GM18499 (cell line): ENCODE results near the gene POU2F3.
A peak's percentile ranks its signal among the peaks of the same experiment; 100 is the strongest.

Experiments
- ATAC-seq: cut with Tn5 transposase; IDR thresholded peaks from one replicate; pipeline ENCODE4 v1.9.1; 2021; ENCODE audit warnings: moderate number of reproducible peaks; ENCODE audit not compliant: insufficient read depth, unreplicated experiment

The POU2F3 gene

DNA sequence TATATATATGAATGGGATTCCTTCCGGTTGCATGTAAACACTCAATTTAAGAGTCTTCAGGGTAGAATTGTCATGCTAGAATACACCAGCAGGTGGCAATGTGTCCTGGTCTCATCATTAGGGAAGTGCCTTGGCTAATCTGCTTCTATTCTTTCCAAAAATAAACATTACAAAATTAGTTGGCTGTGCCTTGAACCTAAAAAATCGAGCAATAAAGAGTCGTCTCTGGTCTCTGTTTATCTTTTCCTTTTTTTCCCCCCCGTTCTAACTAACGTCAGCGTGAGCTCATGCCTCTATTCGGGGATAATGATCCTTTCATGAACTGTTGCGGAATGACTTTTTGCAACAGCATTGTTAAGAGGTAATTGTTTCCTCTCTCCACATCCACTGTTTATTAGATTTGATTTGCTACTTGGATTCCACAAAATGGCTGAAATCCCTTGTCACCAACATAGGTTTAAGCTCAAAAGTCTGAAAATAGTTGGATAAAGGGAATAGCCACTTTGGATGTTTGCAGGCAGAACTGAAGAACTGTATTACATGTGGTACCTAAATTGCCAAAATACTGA is 95.0 kb downstream of the POU2F3 start:
- ATAC-seq = no peak

DNA sequence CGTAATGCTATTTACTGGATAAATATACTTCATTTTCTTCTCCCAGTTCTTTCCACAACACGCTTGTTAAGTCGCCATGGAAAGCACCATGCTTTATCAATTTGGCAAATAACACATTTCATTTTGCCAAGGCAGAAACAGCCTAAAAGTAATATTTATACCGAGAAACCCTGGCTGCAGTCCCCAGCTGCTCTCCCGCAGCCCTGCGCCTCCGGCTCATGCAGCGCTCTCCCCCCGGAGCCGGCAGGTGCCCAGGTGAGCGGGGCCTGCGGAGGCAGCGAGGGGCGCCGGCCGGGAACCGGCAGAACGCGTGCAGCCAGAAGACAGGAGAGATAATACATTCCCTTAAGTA is 95.6 kb downstream of the POU2F3 start:
- ATAC-seq = no peak

DNA sequence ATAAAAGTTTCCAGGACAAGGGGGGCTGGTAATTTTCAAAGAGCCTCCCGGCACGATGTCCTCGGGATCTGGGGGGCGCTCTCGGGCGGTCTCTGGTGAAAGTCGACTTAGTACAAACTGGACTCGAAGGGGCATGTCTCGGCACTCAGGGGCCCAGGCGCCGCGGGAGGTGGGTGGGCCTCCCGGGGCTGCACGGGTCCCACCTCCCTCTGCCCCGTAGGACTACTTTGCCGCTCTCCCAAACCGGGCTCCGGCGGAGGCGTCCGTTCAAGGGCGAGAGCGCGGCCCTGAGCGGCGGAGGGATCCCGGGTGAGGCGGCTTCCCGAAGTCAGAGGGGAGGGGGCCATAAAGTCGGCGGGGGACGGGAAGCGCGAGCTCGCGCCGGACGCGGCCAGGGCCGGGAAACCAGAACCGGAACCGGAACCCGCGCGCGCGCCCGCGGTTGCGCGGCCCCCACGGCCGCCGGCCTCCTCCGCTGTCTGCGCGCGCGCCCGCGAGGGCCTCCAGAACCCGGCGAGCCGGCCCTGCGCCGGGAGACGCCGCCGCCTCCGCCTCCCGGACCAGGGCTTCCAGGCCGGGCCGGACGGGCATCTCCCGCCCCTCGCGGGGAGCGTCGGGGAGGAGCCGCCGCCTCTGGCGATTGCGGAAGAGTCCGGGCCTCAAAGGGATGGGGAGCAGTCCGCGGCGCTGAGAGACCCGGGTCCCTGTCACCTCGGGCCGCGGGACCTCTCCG is 96.1 kb downstream of the POU2F3 start, which contains the start of gene ARHGEF12:
Gene ARHGEF12, plus strand, starts transcription at position 506 of the 733 bp plus-strand sequence. CDS start 831 bp downstream, outside the sequence.
- ATAC-seq = no peak

DNA sequence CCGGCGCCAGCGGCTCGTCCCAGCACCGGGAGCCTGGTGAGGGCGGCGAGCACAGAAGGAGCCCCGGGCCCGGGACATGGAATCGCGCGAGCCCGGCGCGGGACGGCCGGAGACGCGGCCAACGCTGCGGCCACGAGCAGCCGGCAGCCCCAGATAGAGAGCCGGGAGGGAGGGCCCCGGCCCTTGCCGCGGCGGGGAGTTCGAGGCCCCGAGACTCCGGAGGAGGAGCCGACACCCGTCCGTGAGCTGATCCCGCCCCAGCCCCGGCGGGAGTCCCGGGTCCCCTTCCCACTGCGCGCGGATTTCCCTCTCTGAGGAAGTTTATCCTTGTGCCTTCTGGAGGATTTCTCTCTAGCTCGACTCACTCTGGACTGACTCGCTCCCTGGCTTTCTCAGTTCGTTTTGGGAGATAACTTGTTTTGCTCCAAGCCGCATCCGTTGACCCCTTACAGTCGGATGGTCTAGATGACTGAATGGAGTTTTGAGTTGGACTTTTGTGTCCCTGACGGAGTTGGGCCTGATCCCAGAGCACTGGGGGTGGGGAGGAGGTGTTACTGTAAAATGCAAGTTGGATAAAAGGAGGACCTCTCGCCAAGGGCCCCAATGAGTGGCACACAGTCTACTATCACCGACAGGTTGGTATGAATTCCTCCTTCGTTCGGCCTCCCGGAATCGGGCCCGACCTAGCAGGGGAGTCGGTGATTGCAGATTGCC is 96.9 kb downstream of the POU2F3 start:
- no peak for ATAC-seq

DNA sequence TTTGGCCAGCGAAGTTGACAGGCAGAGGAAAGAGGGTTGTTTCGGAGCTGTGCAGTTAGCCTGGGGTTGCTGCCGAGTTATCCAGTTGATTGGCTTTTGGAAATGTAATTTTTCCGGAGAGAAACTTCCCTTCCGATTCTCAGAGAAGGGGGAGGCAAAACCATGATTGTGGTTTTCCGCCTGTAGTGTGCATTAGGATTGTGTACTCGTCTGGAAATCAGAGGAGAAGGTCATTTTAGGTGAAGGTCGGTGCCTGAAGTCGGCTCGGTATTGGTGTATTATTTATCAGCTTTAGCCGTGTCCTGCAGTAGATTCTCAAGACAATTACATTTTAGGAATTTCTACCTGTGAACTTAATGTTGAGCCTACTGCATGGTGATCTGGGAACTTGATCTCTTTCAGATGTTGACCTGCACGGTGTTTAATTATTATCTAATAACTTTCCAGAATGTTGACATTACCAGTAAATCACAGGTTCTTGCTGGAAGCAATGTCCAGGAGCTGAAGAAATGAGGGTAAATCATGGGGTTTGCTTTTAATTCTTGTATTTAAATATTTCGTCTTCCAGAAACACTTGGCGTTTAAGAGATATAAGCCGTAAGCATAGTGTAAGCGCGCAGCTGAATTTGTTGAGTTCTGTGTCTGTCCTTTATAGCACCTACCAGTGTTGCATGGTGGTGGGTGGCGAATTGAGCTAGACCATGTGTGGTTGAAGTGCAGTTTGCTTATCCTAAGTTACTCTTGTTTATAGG is 97.6 kb downstream of the POU2F3 start:
- ATAC-seq = no peak

DNA sequence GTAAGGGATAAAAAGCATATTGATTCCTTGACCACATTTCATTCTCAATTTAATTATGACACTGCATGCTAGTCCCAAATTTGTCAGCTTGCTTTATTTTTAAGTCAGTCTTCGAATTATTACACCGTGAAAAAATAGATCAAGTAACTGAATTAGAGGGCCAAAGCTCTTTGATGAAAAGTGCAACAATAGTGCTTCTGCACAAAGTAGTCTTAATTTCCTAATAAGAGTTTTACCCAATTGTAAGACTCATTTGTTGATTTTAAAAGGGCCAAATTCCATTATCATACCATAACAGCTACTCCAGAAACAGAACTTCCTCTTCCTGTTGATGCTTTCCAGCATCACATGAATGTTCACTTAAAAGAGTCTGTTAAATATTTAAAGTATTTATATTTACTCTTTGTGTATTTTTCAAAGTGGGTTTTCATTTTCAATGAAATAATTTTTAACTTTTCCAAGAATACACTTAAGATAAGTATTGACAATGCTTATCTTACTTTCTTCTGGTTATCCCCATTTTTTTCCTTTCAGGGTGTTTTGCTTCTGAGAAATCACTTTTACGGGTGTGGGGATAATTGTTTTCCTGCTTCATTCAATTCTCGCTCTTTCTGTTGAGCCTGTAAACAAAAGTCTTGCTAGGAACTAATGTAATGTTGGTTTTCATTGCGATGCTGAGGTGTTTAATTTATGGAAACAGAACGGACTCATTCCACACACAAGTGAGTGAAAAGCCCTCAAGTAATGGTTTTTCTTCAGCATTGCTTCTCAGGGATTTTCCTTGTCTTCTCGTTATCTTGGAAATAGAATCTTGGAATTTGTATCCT is 98.4 kb downstream of the POU2F3 start:
- ATAC-seq = no peak

DNA sequence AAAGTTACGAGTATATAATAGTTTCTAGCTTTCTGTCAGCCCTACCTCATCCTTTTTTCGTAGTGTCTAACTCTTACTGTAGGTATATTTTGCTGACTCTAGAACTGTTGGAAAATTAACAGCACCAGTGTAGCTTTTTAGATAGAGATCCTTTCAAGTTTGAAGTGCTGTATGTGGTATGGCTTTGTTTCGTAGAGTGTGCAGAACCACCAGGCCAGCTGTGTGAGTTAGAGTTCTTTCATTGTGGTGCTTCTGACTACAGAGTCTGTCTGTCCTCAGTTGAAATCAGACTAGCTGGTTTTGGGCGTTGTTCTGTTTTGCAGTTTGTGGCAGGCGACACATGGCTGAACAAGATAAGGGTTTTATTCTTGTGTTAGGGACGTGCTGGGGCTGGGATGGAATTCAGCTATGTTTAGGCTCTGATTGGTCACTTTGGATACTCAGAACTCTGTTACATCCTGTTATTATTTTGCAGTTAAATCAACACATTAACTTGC is 99.5 kb downstream of the POU2F3 start:
- no peak for ATAC-seq

DNA sequence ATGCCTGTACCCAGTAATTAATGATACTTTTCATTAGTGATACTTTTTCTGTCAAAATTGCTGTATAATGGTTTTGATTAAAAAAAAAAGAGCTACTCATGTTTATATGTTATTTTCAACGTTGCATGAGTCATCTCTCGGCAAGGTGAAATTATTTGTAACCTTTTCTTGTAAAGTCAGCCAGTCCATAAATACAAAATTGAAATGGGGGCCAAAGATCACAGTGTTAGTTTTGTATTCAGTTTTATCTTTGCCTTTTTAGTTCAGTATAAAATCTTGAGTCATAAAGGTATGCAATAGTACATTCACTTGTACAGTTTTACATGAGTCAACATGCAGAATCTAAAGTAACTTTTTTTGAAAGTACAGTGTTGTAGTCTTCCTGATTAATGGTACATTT is 100.6 kb downstream of the POU2F3 start:
- no peak for ATAC-seq

DNA sequence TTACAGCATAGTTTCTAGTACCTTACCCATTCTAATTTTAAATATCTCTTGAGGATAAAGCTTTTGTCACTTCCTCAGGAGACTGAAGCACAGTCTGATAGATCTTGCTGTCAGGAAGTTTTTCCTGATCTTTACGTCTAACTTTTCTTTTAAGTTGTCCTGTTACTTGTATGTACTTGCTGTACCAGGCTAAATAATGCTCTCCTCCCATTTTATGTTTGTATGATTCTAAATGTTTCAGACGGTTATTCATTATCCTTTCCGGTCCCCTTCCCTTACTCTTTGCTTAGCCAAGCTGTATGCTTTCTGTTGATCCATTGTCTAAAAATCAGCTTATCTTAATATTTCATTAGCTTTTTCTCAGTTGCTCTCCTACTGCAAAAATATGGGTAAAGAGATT is 102.3 kb downstream of the POU2F3 start:
- ATAC-seq = no peak

DNA sequence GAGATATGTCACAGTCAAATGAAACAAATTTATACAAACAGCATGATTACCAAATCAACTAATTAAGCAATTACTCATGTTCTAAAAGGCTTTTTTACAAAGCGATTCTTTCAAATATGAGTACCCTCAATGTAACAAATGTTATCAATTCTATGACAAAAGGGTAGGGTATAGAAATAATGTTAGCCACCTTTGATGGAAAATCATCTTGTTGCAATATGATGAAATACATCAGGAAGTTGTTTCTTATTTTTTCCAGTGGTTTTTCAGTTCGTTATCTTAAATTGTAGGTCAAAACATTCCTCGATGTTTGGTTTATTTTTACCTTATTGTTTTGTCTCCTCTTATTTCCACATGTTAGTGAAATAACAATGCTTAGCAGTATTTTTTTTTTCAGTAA is 102.7 kb downstream of the POU2F3 start:
- ATAC-seq = no peak

DNA sequence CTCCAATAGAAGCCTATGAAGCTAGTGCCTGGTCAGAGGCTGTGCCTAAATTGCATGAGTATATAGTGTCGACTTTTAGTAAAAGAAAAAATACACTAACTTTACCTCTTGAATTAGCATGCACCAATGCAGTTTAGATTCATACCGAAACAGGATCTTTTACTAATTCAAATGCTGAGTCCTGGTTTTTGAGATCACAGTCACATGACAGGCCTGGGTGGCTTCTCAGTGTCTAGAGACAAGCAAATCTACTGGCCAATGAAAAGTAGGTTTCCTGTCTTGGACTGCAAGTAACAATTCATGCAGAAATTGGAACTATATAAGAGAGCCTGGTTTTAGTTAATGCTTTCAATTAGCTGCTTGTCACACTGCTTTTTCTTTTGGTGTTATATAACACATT is 103.5 kb downstream of the POU2F3 start:
- no peak for ATAC-seq

DNA sequence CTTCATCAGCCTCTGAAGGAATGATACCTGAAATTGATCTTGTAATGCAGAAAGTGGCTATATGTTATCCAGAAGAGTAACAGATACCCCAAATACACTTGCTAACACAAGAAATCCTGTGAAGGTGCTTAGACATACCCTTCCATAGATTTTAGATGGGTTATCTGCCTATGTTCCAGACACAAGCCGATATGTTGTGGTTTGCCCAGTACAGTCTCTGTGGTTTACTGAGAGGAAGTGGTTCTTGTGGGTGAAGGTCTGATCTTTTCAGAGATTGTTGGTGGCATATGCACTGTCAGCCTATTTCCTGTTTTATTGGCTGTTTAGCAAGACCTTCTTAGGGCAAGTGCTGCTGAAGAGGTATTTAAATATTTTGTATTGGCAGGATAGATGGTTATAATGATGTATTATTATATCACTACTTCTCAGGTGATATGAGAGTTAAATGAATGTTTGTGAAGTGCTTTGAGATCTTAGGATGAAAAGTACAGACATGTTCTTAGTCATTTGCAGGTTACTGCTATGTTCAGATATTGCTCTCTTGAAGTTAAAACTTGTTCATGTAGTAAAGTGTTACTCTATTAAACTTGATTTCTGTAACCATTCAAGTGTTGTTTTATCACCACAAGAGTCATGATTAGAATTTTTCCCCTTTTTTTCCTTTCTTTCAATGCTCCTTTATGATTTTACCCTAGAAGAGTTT is 104.5 kb downstream of the POU2F3 start:
- peak; percentile 67 for ATAC-seq

DNA sequence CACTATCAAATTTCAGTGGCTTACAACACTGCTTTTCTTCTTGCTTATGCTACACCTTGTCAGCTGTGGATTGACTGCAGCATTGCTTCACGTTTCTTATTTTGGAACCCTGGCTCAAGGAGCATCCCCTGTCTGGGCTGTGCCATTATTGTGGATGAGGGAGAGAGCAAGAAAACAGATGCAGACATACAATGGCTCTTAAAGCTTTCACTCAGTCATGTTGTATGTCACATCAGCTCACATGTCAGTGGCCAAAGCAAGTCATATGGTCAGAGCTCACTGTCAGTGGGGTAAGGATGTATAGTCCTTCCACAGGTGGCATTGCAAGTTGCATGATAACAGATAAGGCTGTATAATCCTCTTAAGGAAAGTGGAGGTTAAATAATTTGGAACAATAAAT is 106.3 kb downstream of the POU2F3 start:
- ATAC-seq = no peak

DNA sequence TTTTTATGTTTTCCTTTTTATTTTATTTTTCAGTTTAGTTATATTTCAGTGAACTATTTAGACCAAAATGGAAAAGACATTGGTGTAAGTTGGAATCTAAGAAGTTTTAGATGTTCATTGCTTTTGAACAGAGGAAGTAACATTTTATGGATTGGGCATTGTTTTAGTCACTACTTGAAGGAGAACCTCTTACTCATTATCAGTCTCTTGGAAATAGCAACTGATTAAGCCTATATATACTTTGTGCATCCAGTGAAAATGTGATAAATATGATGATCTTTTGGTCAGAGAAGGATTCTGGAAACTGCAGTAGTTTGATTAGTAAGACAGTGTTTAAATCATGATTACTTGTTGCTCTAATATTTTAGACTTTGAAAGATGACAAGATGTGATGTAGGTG is 110.7 kb downstream of the POU2F3 start:
- no peak for ATAC-seq

DNA sequence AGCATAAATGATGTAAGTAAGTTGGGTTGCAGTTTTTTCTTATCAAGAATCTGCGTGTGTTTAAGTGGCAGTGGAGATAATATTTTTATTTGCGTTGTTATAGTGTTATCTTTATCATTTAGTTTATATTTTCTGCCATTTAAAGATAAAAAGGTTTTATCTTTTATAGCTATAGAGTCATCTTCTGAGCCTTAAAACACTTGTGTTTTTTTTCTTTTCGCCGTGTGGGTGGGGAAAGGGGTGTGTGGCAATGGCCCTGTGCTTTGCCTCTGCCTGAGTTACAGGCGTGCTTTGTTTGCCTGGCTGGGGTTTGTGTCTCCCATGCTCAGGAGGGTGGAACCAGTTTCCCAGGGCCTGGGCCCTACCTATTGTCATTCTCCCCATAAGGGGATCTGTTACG is 112.5 kb downstream of the POU2F3 start:
- ATAC-seq = no peak

DNA sequence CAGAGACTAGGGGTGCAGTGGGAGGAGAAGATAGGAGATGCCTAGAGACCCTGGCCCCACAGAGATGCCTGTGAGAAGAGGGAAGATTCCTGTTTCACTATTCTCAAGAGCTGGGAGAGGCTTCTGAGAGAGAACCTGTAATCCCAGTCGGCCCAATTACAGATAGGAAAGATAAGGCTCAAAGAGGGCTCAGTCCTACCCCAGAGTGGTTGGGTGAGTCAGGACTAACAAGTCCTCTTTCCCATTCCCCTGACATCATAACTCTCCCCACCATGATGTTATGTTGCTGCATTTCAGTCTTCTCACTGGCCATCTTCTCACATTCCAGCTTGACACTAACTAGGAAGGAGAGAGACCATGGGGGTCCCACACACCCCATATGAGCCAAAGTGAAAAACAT is 114.1 kb downstream of the POU2F3 start:
- no peak for ATAC-seq

DNA sequence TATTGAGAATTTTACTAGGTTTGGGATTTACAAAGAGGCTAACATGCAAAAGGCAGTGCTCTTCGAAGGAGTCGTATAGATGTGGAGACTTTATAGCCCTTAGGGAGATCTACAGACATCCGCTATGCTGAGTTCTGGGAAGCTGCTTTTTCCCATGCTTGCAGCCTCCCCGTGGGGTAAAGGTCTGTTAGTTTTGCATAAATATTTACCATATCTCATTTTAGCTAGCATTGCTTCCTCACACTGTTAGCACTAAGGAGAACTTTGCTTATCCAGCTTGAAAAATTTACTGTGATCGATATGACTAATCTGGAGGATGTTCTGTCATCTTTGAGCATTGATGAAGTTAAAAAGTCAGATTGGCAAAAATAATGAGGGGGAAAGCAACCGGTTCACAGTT is 114.8 kb downstream of the POU2F3 start:
- ATAC-seq = no peak

DNA sequence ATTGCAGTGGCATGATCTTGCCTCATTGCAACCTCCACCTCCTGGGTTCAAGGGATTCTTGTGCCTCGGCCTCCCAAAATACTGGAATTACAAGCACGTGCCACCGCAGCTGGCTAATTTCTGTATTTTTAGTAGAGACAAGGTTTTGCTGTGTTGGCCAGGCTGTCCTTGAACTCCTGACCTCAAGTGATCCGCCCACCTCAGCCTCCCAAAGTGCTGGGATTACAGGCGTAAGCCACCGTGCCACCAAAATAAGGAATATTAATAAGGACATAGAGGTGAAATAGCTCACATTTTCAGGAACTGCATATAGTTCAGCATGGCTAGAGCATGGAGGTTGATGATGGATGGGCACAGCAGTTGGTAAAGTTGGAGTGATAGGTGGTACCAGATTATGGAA is 117.7 kb downstream of the POU2F3 start:
- no peak for ATAC-seq

DNA sequence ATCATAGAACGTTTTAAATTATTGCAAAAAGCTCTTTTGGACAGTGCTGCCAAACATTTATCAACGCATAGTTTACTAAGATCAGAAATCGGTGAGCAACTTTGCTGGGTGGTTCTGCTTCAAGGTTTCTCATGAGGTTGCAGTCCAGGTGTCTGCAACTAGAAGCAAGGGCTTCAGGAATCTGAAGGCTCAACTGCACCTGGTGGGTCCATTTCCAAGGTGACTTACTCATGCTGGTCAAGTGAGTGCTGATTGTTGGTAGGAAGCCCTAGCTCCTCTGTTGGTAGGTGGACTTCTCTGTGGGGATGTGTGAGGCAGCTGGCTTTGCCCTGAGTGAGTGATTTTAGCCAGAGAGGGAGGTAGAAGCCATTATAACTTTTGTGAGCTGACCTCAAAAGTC is 118.8 kb downstream of the POU2F3 start:
- ATAC-seq = no peak
